GM21526 (cell line): ENCODE measurements around the gene ERMN.
"Not testable (repeated sequence)": the region's sequence is repeated elsewhere in the genome, so short reads cannot be mapped to it uniquely, and the experiment has no call there.

Experiments
- ATAC-seq: cut with Tn5 transposase; IDR thresholded peaks from one replicate; pipeline ENCODE4 v1.9.1; 2021; ENCODE audit warnings: moderate library complexity; ENCODE audit not compliant: unreplicated experiment, low FRiP score

Gene ERMN

GRCh38 chr2:157301307-157301706, 24.3 kb downstream of the ERMN start:
- ATAC-seq: no peak

GRCh38 chr2:157296958-157297357, 28.7 kb downstream of the ERMN start:
- ATAC-seq: no peak

- no peak for ATAC-seq
Measured at GRCh38 chr2:157296490-157296889, 29.1 kb downstream of the ERMN start.

DNA sequence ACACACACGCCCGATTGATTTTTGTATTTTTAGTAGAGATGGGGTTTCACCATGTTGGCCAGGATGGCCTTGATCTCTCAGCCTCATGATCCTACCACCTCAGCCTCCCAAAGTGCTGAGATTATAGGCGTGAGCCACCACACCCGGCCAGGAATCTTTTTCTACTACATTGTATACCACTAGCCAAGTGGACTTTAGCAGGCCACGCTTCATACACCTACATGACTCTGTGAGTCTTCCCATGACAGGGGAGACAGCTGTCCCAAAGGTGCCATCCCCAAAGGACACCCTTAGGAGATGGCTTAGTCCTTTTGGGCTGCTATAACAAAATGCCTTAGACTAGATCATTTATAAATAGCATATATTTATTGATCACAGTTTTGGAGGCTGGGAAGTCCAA, 32.8 kb downstream of the ERMN start:
- no peak for ATAC-seq

DNA sequence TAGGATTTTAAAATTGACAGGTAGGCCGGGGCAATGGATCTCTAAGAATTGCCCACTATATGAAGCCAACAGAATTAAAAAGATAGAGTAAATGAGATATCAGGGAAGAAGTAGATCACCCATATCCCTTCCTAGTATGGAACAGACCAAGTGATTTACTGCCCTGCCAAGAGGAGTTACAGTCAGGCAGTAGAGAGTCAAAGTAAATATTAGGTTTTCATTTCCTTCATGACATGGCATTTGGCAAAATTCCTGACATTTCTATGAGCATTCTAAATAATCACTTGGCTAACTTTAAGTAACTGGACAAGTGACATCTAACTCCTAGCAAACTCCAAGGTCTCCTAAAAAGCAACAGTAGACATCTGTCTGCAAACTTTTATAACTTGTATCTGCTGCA, 34.6 kb downstream of the ERMN start:
- no peak for ATAC-seq

DNA sequence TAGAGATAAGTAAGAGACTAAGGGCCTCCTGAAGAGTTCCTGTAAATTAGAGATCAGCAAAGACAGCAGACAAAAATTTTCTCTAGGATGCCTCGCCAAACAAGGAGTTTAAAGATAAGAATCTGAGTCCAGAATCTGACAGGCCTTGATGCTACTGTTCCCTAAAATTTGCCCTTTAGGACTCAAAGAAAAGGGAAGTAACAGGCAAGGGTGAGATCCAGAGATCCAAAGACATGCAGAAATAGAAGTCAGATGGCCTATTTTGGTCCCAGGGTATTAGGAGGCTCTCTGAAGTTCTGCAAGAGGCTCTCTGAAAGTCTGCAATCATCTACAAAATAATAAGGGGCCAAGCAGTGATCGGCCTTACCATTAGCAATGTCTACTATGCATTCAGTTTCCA, 35.1 kb downstream of the ERMN start:
- no peak for ATAC-seq

DNA sequence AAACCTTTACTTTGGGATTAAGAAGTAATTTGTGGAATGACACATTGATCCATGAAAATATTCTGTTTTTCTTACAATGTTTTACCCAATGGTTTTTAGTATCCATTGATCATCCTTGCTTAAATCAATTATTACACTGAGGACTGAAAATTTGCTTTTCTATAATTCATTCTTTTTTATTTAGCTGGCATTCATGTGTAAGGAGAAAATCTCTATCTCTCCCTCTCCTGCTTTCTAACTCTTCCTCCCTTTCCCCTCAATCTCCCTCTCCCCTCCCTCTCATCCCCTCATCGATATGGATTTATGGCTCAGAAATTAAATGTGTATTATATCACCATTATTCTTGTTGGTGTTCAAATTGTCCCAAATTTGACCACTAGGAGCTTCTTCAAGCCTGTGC, 38.5 kb downstream of the ERMN start:
- ATAC-seq: no peak

GRCh38 chr2:157283468-157283867, 42.2 kb downstream of the ERMN start:
- no peak for ATAC-seq

DNA sequence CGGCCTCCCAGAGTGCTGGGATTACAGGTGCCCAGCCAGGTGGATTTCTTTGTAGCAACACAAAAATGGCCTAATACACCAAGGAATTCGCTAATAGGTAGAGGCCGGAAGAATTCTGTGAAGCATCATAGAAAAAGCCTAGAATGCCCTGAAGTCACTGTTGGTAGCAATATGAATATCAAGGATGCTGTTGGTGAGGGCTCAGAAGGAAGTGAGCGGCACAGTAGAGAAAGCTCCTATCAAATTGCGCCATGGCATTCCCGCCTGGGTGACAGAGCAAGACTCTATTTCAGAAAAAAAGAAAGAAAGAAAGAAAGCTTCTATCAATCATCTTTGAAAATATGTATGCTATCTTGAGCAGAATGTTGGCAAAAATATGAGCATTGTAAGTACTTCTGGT, 44.3 kb downstream of the ERMN start:
- no peak for ATAC-seq

DNA sequence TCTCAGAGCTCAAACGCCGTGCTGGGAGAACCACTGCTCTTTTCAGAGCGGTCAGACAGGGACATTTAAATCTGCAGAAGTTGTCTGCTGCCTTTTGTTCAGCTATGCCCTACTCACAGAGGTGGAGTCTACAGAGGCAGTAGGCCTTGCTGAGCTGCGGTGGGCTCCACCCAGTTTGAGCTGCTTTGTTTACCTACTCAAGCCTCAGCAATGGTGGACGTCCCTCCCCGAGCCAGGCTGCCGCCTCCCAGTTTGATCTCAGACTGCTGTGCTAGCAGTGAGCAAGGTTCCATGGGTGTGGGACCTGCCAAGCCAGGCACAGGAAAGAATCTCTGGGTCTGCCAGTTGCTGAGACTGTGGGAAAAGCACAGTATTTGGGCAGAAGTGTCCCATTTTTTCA, 46.3 kb downstream of the ERMN start:
- ATAC-seq: not testable (repeated sequence)

GRCh38 chr2:157271590-157272203, 53.9 kb downstream of the ERMN start:
- no peak for ATAC-seq

GRCh38 chr2:157269922-157270321, 55.7 kb downstream of the ERMN start:
- peak; percentile 63 for ATAC-seq

- no peak for ATAC-seq
Measured at GRCh38 chr2:157269060-157269459, 56.6 kb downstream of the ERMN start.
